ENCODE measurements around the gene GABRR1.
"Not testable (repeated sequence)": the region's sequence is repeated elsewhere in the genome, so short reads cannot be mapped to it uniquely, and the experiment has no call there.

The GABRR1 gene

DNA sequence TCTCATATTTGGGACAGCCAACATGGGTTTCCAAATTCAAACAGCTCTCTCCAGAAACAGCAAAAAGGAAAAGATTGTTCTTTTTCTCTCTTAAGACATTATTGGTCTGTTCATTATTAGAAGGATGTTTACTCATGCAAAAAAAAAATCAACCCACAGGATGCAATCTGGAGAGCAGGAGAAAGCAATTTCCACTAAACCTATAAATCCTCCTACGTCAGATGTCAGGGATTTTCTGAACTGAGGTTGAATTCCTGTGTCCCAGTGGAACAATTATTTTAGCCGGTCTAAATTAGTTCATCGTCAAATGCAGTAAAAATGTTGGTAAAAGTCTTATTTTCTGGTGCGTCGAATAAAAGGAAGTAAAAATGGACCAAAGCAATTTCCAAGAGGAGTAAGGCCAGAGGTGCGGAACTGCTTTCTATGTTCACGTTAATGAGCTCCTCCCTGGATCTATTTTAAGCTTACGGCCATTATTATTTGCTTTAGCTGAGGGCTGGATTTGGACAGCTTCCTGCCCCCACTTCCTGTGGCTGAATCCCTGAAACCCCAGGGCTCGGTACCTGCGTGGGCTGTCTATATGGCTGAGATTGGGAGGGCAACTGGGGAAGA lies at the start of gene GABRR1:
GABRR1 (minus strand) TSS at position 60 of the 612 bp plus-strand sequence; CDS start at position 24, 36 bp downstream.
- no peak for ATAC-seq
- DNase-seq, result no peak

DNA sequence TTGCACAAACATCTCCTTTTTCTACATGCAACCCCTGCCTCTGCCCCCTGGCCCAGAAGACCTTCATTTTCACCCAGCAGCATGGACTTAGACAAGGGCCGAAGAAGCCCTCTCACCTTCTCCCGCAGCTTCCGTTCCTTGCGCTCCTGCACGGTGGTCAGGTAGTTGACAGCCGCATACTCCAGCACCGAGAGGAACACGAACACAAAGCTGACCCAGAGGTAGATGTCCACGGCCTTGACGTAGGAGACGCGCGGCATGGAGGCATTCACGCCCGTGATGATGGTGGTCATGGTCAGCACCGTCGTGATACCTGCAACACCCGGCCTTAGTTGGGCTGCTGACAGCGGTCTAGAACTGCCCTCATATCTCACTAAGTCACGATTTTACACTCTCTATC lies 47.1 kb upstream of the GABRR1 start:
- DNase-seq, result no peak
- no peak for ATAC-seq

DNA sequence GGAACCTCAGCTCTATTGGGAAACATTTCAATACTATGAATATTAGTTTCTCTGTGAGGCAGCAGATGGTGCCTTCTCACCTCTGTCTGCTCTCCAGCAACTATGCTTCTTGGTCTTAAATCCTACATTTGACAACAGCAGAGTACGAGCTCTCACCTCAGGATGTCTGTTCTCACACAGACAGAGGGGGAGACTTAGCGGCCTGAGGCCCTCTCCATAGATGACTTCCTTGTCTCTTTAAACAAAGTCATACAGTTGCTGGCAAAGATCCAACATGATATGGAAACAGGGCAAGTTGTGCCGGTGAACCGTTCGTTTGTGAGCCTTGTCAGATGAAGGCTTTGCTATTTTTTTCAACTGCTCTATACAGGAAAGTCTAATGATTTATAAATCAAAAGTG lies 43.7 kb upstream of the GABRR1 start:
- ATAC-seq (no peak), DNase-seq (no peak)

DNA sequence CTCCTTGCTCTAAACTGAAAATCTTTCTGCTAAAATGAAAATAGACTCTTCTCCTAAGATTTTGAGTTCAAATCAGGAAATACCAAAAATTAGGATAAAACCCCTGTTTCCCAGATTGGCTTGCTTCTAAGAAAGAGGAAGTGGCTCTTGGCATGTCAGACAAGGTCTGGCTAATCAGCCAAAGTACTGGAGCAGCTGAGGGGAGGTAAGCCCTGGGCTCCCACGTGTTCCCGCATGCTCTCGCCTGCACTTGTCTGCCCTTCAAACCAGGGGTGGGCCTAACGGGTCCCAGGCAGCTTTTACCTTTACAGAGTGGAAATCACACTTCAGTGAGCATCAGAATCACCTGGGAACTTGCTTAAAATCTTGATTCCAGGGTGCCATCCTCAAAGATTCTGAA lies 43.2 kb upstream of the GABRR1 start:
- DNase-seq, result no peak
- no peak for ATAC-seq

DNA sequence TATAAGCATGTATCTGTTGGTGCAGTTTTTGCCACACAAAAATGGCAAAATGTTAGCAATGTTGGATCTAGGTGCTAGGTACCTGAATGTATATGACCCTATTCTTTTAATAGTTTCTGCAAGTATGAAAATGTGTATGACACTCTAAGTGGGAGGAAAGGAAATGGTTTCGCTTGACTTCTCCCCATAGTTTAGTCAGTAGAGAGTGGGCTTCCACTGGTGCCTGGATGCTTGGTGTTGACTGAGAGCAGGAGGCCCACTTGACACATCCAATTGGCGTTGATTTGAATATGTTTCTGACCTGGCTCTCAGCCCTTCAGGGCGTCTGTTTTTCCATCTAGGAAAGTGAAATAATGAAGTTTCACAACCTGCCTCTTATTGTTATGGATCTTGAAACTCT lies 41.8 kb upstream of the GABRR1 start:
- no peak for ATAC-seq
- no peak for DNase-seq

DNA sequence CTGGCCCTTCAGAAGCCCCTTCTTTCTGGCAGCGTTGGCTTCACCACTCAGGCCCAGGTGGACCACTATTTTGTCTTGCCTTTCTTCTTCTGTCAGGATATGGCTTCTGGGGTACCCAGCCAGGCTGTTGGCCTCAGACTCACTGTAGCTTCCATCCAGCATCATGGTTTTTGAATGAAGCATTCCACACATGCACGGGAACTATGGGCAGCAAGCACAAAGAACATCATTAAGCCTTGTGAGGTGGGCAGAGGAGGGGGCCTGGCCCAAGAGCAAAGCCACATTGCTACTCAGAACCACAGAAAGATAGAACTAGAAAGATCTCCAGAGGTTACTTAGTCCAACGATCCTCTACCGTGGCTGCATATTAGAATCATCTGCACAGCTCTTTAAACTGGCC lies 40.6 kb upstream of the GABRR1 start:
- DNase-seq (no peak), ATAC-seq (no peak)

DNA sequence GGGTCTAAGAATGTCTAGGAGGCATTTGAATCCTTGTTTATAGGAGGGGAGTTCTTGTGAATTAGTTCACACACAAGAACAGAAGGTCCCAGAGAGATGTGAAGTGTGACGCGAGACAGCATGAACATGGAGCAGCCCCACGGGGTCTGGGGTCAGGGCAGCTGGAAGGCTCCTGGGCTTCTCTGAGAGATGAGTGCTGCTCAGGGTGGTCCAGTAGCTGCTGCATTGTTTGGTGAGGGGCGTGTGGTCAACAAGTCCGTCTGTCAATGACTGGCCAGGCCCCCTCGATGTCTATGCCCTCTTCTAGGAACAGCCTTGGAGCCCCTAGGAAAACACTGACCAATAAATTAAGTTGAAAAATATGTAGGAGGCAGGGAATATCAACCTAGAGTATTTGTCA lies 40.2 kb upstream of the GABRR1 start:
- ATAC-seq (no peak), DNase-seq (no peak)

DNA sequence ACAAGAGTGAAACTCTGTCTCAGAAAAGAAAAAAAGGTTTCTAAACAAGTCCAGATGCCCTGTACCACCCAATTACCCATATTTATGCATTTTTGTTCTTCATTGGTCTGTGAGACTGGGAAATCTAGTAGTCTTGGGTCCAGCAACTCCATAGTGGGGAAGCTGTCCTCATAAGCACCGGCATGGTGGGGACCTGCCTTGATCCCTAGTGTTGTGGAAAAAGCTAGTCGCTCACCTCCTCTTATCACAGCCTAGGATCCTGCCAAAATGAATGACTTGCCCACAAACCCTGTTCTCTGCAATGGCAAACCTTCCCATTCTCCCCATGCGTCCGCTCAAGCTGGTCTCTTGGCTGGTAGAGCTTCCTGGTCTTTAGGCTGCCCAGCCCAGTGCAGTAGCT lies 38.3 kb upstream of the GABRR1 start:
- DNase-seq (no peak), ATAC-seq (no peak)

DNA sequence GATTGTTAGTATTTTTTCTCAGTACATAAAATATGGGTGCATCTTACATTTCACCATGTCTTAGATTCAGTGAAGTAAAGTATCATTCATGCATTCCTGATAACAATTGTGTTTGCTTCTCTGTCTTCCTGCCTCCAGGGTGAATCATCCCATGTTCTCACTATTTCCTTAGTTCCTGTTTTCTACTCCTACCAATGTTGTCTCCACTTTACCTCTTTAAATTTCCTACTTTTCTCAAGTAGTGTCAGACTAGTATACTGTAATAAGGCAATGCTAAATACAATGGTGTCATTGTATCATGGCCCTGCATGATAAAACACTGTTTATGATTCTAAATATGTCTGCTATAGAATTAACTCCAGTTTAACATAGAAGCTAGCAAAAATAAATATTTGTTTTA lies 37.4 kb upstream of the GABRR1 start:
- ATAC-seq (no peak), DNase-seq (no peak)

DNA sequence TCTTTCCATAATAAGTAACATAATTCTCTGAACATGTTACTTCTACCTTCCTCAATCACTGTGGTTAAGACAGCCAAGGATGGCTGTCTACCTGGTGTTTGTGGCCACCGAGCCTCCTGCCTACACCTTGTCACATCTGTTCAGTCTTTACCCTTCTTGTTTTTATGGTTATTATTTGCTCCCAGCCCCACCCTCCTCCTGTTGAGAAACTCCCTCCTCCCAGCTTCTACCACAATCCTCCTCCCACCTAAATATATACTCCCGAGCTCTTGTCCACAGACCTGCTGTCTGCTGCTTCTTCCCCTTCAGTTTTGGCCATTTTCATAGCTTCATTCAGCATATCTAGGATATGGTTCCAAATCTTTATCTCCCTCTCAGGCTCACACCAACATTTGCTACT lies 35.7 kb upstream of the GABRR1 start:
- no peak for ATAC-seq
- no peak for DNase-seq

DNA sequence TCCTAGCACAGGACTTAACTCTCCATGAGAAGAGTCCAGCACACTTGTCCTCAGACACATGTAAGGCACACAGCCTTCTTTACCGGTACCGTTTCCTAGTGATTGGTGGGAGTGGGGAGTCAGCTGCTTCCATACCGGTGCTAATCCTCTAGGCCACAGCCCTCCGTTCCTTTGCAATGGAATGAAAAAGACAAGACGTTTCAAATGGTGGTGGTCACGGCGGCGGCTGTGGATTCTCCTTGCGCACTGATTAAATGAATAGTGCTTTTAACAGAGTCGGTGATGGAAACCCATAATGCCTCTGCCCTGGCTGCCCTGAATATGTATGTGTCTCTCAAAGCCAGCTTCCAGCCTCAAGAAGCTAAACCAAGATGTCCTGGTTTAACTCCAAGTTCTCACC lies 34.8 kb upstream of the GABRR1 start:
- DNase-seq (no peak), ATAC-seq (no peak)

DNA sequence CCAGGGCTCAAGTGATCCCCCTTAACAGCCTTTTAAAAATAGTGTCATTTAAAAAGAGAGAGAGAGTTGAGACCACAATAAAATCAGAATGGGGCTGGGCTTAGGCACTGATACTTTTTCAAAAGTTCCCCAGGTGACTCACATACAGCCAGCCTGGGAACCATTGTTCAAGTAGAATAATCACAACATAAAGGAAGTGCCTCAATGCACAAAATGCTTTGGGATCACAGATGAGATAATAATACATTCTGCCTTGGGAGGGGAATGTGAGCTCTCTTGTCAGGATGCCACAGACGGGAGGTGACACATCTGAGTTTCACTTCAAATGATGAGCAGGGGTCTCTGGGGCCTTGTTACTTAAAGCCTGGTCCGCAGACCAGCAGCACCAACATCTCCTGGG lies 34.0 kb upstream of the GABRR1 start:
- ATAC-seq (no peak), DNase-seq (no peak)

DNA sequence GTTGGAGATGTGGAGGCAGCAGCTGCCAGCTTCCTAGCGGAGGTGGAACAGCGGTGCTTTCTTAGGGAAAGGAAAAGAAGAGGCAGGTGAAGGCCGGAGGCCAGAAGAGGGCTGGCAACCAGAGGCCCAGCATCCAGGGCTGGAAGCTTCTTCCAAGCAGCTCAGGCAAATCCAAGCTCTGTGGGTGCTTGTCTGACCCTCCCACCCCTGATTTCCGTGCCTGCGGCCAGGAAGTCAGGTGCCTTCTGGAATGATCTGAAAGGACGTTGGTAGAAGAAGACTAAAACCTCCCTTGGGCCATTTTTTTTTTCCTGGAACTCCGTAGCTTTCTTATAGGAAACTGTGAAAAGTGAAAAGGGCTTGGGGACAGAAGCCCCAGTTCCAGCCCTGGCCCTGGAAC lies 33.1 kb upstream of the GABRR1 start:
- no peak for ATAC-seq
- no peak for DNase-seq

DNA sequence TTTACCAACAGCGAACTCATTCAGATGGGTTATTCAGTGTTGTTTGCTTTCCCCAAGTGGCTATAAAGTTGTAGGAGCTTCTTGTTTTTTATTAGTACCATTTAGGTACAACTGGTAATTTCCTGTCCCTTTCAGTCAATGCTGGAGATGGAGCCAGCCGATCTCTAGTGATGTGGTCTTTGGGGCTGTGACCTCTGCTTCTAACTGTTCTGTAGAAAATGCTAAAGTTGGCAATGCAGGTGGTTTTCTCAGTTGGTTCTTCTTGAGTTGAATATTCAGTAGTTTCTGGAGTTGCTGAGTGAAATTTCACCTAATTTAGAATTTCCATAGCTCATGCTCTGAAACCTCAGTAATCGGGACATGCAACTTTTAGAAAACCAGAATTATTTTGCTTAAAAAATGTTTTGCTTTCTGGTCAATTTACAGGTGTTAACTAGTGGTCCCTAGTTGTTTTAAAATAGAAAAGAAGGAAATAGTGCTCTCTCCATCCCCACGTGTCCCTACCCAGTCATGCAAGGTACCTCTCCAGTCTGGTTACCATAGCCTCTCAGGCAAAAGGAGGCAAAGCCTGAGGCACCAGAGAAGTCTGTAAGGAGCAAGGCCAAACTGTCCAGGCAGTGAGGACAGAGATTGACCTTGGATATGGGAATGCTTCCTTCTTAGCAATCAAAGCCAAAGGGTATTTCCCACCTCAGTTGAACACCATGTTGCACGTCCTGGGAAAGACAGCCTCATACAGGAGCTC lies 27.3 kb upstream of the GABRR1 start:
- ATAC-seq (no peak), DNase-seq (no peak)

DNA sequence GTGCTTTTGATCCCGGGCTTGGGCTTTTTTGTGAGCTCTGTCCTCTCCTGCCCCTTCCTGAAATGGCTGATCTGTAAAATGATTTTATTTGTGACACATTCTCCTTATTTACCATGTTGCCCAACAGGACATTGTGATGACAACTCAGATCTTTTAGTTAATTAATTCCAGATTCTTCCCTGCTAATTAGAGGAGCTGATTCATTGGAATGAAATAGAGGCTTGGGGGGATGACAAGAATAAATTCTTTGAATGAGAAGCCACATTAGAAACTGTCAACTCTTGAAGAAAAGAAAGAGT lies 26.1 kb upstream of the GABRR1 start:
- ATAC-seq (no peak), DNase-seq (no peak)

DNA sequence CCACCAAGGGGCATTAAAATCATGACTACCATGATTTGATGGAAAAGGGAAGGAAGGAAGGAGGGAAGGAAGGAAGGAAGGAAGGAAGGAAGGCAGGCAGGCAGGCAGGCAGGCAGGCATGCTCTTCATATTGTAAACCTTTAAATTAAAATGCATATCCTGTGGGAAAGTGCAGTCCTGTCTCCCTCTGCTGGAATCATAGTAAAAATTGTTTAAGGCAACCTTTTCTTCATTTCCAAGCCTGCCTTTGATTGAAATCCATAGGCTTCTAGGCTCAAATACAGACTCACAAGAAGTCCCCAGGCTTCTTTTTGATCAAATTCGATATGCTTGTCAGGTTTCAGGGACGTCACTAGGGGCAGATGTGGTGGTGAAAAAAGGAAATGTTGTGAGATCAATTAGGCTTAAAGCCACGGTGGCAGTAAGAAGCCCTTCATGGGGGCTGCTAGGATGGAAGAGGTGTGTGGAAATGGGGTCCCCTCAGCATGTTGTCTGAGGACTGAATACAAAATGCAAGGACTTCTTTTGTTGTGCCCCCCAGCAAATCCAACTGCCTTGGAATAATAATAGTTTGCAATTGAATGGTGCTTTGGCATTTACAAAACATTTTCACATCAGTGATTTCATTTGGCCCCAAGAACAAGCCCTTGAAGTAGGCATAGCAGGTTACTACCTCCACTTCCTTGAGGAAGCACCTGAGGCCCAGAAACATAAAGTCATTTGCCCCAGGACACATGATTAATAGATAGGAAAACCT lies 25.6 kb upstream of the GABRR1 start:
- ATAC-seq, result no peak
- no peak for DNase-seq

DNA sequence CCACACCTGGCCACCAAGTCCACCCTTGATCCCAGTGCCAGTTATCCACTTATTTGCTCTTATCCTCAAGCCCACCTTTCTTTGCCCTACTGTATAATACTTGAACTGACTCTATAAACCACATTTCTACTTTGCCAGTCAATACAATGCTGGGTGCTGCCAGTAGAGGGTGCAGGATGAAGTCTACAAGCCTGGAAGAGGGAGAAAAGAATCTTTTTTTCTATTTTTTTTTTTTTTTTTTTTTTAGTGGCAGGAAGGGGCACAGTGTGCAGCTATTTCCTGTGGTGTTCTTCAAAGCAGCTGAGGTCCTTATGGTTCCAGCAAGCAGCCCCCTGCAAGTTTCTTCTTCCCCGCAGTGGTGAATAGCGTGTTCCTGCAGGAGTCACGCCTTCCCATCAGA lies 22.2 kb upstream of the GABRR1 start:
- peak; percentile 63 for ATAC-seq

DNA sequence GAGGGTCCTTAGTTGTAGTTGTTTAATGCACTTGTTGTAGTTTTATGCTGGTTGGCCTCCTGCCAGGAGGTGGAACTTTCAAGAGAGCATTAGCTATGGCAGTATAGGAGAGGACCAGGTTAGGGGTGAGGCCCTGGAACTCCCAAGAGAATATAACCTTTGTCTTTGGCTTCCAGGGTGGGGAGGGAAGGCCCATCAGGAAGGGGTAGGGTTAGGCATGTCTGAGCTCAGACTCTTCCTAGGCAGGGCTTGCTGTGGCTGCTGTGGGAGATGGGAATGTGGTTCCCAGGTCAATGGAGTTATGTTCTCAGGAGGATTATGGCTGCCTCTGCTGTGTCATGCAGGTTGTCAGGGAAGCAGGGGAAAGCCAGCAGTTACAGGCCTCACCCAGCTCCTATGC lies 20.0 kb upstream of the GABRR1 start:
- ATAC-seq (no peak), DNase-seq (no peak)

More for the DNA sequence above, 22.2 kb upstream of the GABRR1 start:
- peak; percentile 39 for DNase-seq

DNA sequence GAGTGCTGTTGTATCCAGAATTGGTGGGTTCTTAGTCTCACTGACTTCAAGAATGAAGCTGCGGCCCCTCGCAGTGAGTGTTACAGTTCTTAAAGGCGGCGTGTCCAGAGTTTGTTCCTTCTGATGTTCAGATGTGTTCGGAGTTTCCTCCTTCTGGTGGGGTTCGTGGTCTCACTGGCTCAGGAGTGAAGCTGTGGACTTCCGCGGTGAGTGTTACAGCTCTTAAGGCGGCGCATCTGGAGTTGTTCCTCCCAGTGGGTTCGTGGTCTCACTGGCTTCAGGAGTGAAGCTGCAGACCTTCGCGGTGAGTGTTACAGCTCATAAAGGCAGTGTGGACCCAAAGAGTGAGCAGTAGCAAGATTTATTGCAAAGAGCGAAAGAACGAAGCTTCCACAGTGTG lies 16.4 kb upstream of the GABRR1 start:
- not testable (repeated sequence) for DNase-seq, ATAC-seq

DNA sequence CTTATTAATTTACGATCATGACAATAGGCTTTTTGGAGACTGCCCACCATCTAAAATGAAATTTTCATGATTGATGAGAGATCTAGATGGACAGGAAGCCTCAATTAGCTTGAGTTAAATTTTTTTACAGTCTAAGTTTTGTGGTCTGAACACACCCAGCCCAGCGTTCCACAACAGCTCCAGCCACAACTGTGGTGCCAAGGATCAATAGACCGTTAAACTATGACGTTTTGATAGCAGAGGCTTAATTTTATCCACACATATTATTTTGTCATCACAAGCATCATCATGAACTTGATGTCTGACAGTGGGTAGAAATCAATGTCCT lies 5.5 kb upstream of the GABRR1 start:
- no peak for DNase-seq
- no peak for ATAC-seq

DNA sequence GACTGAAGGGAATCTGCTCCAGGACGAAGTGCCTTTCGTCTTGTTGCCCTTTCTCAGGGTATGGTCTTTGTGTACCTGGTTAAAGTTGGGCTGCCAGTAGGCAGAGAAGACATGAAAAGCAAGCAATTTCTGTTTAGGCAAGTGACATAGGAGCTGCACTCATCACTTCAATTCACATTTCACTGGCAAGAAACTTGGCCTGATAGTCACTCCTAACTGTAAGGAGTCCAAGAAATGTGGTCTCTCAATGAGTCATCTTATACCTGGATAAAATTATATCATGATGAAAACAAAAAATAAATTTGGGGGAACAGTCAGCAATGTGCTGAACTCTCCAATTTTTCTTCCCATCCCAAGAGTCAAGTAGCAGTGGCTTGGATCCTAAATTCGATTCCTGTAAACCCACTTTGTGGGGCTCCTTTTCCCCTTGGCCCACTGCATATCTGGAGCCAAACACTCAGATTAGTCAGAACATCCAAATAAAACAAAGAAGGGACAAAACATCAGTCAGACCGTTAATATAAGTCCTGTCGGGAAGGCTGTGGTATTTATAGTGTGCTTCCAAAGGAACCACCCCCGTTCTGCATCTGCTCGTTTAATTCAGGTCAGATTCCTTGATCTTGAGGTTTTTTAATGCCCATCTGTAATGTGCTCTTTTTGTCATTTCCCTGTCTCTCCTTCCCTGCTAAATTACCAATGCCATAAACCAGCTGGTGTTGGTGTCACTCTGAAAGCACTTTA lies 5.0 kb upstream of the GABRR1 start:
- ATAC-seq (no peak), DNase-seq (no peak)

DNA sequence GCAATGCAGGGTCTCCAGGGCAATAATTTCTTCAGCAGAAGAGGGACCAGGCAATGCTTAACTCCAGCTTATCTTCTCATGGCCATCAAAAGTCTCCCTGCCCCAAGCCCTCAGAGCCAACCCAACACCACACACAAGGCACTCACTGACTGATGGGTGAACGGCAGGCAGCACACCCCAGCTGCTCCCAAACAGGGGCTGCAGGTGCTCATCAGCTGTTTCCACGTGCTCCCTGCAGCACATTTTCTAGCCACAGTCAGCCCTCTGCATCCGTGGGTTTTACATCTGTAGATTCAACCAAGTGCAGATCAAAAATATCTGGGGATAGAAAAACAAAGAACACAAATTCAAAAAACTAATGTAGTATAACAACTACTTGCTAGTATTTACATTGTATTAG lies 4.0 kb upstream of the GABRR1 start:
- ATAC-seq (no peak), DNase-seq (no peak)

DNA sequence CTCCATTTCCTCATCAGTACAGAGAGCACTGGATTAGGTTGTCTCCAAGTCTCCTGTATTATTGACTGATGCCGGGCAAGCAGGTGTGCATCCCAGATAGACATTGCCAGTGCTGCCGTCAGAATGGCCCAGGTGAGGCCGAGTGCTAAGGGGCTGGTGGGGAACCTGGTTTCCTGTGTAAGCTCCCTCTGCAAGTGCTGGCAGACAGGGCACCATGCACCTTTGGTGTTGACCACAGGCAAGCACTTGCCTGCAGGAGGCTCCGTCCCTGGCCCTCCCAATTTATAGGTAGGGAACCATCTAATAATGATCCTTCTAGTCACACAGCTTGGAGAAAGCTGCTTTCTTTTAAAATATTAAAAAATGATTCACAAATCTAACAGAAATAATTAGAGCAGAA lies 747 bp downstream of the GABRR1 start:
- DNase-seq (no peak), ATAC-seq (no peak)
